LHCN-M2 (cell line): ENCODE data around the gene JPT2. TPM values are rescaled to one million over a fixed set of nuclear protein-coding genes. Genes with fewer than 3 reads are reported as not detected.
"Not testable (repeated sequence)": the region's sequence is repeated elsewhere in the genome, so short reads cannot be mapped to it uniquely, and the experiment has no call there.

Experiments used
- DNase-seq: peaks from one replicate; pipeline ENCODE4 v3.0.0-alpha.2; 2012; ENCODE audit warnings: low read depth
- total RNA-seq: library from RNA; depleted of rRNA; stranded (reverse); fragments of >200 nt; gene quantifications from 2 replicates; pipeline ENCODE4 v1.2.3, GENCODE V29; 2014

Gene JPT2
- total RNA-seq, 1 experiment from 2014 or later = 59.1 TPM

DNA sequence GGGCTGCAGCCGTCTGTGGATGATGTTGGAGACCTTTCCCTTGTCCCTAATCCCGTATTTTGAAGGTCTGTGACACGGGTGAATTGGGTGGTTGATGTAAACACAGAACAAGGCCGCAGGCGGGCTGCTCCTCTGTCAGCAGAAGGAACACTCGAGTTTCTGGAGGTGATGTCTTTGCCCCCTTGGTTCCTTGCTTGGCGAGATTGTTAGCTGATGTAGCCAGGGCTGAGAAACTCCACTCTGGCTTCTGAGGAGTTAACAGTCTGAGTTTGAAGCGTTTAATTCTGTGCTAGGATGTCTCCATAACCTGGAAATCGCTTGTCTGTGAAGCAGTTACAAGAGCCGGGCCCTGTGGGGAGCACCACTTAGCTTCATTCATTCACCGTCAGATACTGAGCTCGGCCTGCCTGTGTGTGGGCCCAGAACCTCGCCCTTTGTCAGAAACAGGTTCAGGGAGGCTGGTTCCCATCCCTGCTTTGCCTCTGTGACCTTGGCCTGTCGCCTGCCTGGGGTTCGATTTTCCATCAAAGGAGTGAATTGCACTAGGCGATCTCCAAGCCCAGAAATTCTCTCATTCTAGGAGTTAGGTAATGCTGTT is 29.2 kb downstream of the JPT2 start:
- peak; percentile 42 for DNase-seq

GRCh38 chr16:1708083-1708767 is 30.1 kb downstream of the JPT2 start:
- no peak for DNase-seq

- peak; percentile 86 for DNase-seq
These were observed 30.7 kb downstream of the JPT2 start for GRCh38 chr16:1708768-1709180.

DNA sequence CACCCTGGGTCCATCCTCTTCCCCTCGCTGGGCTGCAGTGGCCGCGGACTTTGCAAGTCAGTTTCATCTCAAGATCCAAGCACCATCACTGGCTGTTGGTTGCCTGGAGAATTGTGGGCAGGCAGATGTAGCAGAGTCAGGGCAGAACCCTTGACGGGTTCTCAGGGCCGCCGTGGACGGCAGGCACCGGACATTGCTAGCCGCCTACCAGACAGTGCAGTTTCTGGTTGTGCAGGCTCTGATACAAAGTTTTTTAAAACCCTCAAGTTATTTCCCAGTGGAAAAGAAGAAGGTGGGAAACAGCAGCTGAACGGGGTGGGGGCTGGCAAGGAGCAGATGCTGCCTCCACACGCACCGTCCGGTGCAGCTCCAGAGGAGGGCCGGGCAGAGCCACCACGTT is 31.3 kb downstream of the JPT2 start:
- no peak for DNase-seq

DNA sequence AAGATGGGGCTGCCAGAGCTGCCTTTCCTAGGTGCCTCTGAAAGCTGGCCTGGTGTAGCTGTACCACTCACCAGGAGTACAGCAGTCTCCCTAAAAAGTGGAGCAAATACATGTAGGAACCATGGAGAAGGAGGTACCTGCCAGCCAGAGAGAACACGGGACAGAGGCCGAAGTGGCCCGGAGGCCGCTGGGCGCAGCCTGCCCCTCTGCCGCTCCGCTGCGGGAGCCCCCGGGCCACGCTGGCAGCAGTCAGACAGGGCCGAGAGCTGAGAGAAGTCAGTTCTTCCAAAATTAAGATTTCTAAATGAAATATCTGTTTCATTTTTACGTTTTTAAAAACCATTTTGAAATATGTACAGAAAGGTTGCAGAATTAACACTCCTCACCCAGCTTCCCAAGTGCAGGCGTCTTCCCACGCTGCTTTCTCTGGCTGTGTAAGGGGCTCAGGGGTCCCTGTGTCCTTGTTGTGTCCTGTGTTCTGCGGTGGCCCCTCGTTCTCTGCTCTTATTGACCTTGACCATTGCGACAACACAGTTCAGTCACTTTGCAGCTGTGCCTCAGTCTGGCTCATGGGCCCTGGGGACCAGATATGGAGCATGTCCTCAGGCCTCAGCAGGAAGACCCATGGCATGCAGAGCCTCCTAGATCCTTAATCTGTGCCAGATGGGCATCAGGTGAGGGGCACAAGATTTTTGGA is 32.9 kb downstream of the JPT2 start:
- no peak for DNase-seq

GRCh38 chr16:1712791-1713261 is 34.7 kb downstream of the JPT2 start:
- DNase-seq = no peak

- no peak for DNase-seq
These were observed 35.3 kb downstream of the JPT2 start for GRCh38 chr16:1713331-1713730.

DNA sequence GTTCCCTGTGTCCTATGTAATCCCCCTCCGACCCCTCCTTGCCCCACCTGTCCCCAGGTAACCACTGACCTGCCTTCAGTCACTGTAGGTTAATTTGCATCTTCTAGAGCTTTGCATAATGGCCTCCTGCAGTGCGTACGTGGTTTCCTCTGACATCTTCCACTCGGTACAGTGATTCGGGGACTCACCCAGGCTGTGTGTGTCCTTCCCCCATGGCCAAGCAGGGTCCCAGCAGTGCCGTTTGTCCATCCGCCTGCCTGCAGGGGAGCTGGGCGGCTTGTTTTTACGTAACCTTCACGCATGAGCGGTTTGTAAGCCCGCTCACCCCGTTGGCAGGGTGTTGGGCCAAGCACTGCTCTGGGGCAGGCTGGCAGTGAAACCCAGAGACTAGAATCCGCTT is 35.9 kb downstream of the JPT2 start:
- DNase-seq = no peak

- DNase-seq = no peak
These were observed 37.1 kb downstream of the JPT2 start for GRCh38 chr16:1715220-1715619.

DNA sequence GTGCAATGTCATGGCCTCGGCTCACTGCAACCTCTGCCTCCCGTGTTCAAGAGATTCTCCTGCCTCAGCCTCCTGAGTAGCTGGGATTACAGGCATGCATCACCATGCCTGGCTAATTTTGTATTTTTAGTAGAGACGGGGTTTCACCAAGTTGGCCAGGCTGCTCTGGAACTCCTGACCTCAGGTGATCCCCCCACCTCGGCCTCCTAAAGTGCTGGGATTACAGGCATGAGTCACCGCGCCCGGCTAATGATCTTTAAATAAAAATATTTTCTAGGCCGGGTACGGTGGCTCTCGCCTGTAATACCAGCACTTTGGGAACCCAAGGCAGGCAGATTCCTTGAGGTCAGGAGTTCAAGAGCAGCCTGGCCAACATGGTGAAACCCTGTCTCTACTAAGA is 40.2 kb downstream of the JPT2 start:
- not testable (repeated sequence) for DNase-seq

GRCh38 chr16:1719559-1720229 is 41.6 kb downstream of the JPT2 start:
- DNase-seq = not testable (repeated sequence)

- DNase-seq = no peak
These were observed 43.3 kb downstream of the JPT2 start for GRCh38 chr16:1721372-1721771.

- DNase-seq = peak; percentile 46
These were observed 45.5 kb downstream of the JPT2 start for GRCh38 chr16:1723450-1724147.

DNA sequence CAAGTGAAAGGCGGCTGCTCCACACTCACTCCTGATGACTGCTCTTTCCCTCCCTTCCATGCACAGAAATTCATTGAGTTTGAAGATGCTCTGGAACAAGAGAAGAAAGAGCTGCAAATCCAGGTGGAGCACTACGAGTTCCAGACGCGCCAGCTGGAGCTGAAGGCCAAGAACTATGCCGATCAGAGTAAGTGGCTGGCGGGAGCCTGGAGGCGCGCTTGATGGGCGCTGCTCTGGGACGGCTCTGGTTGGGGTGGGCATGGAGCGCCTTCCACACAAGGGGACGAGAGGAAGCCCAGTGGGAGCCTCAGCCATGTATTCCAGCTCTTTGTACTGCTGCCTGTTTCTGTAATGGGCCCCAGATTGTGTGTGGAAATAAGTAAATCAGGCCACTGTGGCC is 46.4 kb downstream of the JPT2 start:
- DNase-seq = no peak

- no peak for DNase-seq
These were observed 48.8 kb downstream of the JPT2 start for GRCh38 chr16:1726661-1727502.

- DNase-seq = no peak
These were observed 49.9 kb downstream of the JPT2 start for GRCh38 chr16:1727651-1728624.

- no peak for DNase-seq
These were observed 50.9 kb downstream of the JPT2 start for GRCh38 chr16:1729026-1729425.

DNA sequence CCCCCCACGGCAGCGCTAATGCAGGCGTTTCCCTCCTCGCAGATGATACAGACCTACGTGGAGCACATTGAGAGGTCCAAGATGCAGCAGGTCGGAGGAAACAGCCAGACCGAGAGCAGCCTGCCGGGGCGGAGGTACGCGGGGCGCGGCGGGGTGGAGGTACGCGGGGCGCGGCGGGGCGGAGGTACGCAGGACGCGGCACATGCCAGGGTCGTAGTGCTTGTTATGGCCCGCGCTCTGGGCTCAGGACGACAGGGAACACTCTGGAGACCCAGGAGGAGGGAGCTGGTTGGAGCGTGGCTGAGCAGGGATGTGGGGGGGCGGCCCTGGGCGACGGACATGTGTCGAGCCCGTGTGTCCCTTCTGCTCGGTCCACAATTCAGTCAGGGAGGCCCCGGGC is 51.4 kb downstream of the JPT2 start:
- DNase-seq = no peak

GRCh38 chr16:1731073-1731472 is 53.0 kb downstream of the JPT2 start:
- DNase-seq = no peak
